SHP77 (cell line): Measurements from ENCODE around the gene CEP83.
"Not testable (repeated sequence)": the region's sequence is repeated elsewhere in the genome, so short reads cannot be mapped to it uniquely, and the experiment has no call there.

Experiments
- DNase-seq, 2 experiments: peaks; one replicate each; lab custom pipeline; 2025; lab: John Stamatoyannopoulos, UW

The CEP83 gene

DNA sequence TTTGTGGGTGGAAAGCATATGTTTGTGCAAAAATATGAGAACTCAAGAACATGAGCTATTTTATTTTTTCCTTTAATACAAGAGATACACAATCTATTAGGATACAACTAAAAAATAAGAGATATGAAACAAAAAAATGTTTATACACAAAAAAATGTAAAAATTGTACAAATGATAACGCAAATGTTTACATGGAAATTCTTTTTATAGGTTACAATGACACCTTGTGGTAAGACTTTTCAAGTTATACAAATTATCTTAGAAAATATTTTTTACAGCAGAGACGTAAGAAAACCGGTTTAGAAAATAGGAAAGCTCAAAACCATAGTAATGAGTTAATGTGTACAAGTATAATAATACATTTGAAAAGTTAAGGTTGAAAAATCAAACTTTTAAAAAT, 25.5 kb downstream of the CEP83 start:
- no peak for DNase-seq

- no peak for DNase-seq
Observed at GRCh38 chr12:94433744-94434143, 25.9 kb downstream of the CEP83 start.

DNA sequence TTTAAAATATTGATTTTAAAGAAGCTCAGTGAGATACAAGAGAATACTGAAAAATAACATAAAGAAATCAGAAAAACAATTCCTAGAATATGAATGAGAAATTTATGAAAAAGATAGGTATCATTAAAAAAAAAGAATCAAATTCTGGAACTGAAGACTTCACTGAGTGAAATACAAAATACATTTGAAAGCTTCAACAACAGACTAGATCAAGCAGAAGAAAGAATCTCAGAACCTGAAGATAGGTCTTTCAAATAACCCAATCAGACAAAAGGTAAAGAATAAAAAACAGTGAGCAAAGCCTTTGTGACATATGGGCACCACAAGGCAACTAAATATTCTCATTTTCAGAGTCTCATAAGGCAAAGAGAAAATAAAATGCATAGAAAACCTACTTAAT, 29.4 kb downstream of the CEP83 start:
- DNase-seq: no peak

- DNase-seq: no peak
Observed at GRCh38 chr12:94429633-94430032, 30.0 kb downstream of the CEP83 start.

DNA sequence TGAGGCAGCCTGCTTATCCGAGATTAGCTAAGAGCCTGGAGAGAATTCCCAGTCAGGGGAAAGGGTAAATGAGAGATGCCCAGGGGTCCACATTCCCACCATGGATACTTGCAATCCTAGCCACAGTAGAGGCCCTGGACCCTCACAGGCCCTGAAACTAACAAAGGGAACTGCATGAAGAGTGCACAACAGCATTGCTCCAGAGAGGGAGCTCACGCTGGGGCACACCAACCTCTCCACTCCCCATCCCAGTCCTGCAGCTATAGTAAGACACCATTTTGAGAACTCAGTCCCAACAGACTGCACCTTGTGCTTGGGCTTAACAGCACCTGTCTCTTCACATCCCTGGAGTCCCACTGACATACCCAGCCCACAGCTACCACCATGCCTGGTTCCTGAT, 30.5 kb downstream of the CEP83 start:
- no peak for DNase-seq

DNA sequence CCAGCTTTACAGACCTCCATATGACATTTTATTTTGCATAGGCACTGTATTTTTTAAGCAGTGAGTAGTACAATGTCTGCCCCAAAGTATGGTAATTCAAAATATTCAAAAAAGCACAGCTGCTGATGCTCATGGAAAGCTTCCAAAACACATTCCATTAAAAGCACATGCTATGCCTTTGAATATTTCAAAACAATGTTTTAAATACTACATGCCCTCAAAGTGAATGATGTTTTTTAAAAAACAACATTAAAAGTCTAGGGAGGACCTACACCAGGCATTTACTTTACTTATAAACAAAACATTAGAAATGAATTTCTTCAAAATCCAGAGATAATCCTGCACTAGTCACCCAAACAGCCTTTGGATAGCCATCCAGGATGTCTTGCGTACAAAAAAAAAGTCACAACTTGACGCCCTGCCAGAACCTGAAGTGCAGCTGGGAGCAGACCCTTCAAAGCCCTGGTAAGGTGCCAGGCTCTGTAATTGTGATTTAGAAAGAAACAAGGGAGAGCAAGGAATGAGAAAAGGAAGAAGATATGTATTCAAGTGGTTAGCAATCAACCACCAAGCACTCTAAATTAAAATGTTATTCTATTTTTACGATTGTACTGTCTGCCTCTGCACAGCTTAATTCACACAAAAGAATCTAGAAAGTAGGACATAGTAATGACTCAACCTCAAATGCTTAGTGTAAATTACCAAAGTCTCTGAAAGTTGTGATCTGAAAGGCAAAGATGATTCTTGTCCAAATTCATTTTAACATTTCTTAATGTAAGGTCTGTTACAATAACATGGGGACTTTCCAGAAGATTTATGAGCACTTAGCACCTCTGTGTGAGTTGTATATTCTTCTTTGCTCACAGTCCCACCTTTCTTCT, 31.9 kb downstream of the CEP83 start:
- DNase-seq: peak; percentile 4 to 6

DNA sequence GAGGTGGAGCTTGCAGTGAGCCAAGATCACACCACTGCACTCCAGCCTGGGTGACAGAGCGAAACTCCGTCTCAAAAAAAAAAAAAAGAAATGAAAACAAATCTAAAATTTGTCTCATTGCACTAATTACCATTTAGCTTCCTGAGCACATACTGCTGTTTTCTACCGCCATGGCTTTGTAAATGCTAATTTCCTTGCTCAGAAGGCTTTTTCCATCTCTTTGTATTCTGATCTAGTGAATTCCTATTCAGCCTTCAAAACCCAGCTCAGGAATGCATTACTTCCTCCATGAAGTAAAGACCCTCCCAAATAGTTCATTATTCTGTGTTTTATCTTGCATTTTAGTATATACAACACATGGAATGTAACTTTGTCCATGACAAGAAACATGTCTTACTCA, 33.6 kb downstream of the CEP83 start:
- no peak for DNase-seq

GRCh38 chr12:94424830-94425229, 34.8 kb downstream of the CEP83 start:
- not testable (repeated sequence) for DNase-seq

DNA sequence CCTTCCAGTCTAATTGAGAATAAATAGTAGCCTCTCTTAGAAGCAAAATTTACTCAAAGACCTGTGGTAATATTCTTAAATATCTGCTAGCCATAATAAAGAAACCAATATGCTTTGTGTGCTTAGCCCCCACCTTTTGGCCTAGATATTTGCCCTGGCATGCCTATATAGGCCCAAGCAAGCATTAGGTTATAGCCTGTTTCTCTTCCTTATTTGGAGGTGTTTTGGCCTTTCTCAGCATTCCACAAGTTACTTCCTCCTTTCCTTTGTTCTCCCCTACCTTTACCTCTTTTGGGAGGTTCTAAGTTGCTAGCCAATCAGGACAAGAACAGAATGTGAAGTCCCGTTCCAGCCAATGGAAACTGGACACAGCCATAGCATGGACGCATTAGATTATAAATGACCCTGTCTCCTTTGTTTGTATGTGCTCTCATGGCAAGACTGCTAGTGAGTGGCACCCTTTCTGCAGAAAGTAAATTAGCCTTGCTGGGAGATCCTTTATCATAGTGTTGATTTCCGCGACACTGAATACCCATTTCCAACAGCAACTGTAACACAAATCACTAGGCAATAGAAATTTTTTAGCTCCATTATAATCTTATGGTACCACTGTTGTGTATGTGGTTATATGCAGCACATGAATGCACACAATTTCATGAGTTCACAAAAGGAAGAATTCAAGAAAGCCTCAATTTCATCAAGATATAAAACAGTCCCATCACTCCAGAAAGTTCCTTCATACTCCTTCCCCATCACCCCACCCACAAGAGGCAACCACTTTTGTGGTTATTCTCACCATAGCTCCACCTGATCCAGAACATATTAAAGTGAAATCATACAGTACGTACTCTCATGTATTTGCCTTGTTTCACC, 37.6 kb downstream of the CEP83 start:
- DNase-seq: no peak

GRCh38 chr12:94418517-94418916, 41.1 kb downstream of the CEP83 start:
- no peak for DNase-seq

- no peak for DNase-seq
Observed at GRCh38 chr12:94416613-94417012, 43.1 kb downstream of the CEP83 start.

GRCh38 chr12:94415066-94415465, 44.6 kb downstream of the CEP83 start:
- DNase-seq: no peak

GRCh38 chr12:94405413-94406116, 54.1 kb downstream of the CEP83 start:
- DNase-seq: no peak

DNA sequence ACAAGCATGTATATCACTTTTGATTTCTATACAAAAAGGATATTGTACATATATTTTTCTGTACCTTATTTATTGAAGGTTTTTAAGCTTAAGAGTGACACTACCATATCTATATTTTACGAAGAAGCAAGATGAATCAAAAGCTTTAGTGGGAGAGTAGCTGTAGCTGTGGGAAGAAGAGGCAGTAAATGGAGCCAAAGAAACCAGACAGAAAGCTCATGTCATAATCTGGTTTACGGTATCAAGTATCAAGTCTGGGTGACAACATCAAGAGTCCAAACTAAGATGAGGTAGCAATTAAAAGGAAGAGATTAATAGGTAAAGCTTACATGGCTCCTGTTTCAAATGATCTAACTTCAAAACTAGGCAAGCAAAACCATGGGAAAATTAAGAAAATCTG, 54.8 kb downstream of the CEP83 start:
- no peak for DNase-seq

- DNase-seq: no peak
Observed at GRCh38 chr12:94401326-94401725, 58.3 kb downstream of the CEP83 start.

- not testable (repeated sequence) for DNase-seq
Observed at GRCh38 chr12:94398685-94399084, 61.0 kb downstream of the CEP83 start.

GRCh38 chr12:94397401-94397800, 62.3 kb downstream of the CEP83 start:
- no peak for DNase-seq

GRCh38 chr12:94396014-94396413, 63.7 kb downstream of the CEP83 start:
- not testable (repeated sequence) for DNase-seq

DNA sequence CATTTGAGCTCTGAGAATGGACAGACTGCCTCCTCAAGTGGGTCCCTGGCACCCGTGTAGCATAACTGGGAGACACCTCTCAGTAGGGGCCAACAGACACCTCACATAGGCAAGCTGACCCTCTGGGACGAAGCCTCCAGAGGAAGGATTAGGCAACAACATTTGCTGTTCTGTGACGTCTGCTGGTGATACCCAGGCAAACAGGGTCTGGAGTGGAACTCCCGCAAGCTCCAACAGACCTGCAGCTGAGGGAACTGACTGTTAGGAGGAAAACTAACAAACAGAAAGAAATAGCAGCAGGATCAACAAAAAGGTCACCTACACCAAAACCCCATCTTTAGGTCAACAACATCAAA, 69.6 kb downstream of the CEP83 start:
- no peak for DNase-seq

DNA sequence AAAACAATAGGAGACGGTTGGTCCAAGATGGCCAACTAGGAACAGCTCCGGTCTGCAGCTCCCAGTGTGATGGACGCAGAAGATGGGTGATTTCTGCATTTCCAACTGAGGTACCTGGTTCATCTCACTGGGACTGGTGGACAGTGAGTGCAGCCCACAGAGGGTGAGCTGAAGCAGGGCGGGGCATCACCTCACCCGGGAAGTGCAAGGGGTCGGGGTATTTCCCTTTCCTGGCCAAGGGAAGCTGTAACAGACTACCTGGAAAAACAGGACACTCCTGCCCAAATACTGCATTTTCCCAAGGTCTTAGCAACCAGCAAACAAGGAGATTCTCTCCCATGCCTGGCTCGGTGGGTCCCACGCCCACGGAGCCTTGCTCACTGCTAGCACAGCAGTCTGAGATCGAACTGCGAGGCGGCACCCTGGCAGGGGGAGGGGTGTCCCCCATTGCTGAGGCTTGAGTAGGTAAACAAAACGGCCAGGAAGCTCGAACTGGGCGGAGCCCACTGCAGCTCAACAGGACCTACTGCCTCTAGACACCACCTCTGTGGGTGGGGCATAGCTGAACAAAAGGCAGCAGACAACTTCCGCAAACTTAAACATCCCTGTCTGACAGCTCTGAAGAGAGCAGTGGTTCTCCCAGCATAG, 70.1 kb downstream of the CEP83 start:
- DNase-seq: not testable (repeated sequence)

- no peak for DNase-seq
Observed at GRCh38 chr12:94386422-94386821, 73.2 kb downstream of the CEP83 start.

DNA sequence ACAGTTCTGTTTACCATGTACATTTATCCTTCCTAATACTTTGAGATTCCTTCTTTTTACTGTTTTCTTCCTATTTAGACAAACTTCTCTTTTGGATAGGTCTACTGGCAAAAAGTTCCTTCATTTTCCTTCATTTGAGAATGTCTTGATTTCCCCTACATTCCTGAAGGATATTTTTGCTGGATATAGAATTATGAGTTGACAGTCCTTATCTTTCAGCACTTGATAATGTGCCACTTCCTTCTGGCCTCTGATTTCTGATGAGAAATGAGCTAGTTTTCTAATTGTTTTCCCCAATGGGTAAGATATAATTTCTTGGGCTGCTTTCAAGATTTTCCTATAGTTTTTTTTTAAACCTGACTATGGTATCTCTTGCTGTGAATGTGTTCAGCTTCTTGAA, 75.6 kb downstream of the CEP83 start:
- no peak for DNase-seq
